SK-N-MC (cell line): ENCODE measurements around the gene TIMM44.

Experiments
- EZH2 ChIP-seq: fragments of 200-600 bp; sonication (generic); IDR thresholded peaks from one replicate; pipeline ENCODE4 v1.6.1; 2017; ENCODE audit warnings: antibody characterized with exemption
- FOXP2 ChIP-seq: optimal IDR thresholded peaks from 2 replicates; pipeline ENCODE3; 2011; ENCODE audit warnings: mild to moderate bottlenecking, moderate library complexity; ENCODE audit not compliant: insufficient read depth; ENCODE audit errors: extremely low read length, control extremely low read depth
- POLR2AphosphoS5 ChIP-seq: IDR thresholded peaks from 2 replicates; pipeline ENCODE4 v1.6.1; 2012; ENCODE audit warnings: mild to moderate bottlenecking, low read depth, low read length, borderline replicate concordance

- TF ChIP-seq EZH2 (no peak), POLR2AphosphoS5 (no peak), FOXP2 (no peak)
Measured at GRCh38 chr19:7975037-7975436, 31.6 kb upstream of the TIMM44 start.
